ENCODE data around the gene E2F1.

E2F1 gene

DNA sequence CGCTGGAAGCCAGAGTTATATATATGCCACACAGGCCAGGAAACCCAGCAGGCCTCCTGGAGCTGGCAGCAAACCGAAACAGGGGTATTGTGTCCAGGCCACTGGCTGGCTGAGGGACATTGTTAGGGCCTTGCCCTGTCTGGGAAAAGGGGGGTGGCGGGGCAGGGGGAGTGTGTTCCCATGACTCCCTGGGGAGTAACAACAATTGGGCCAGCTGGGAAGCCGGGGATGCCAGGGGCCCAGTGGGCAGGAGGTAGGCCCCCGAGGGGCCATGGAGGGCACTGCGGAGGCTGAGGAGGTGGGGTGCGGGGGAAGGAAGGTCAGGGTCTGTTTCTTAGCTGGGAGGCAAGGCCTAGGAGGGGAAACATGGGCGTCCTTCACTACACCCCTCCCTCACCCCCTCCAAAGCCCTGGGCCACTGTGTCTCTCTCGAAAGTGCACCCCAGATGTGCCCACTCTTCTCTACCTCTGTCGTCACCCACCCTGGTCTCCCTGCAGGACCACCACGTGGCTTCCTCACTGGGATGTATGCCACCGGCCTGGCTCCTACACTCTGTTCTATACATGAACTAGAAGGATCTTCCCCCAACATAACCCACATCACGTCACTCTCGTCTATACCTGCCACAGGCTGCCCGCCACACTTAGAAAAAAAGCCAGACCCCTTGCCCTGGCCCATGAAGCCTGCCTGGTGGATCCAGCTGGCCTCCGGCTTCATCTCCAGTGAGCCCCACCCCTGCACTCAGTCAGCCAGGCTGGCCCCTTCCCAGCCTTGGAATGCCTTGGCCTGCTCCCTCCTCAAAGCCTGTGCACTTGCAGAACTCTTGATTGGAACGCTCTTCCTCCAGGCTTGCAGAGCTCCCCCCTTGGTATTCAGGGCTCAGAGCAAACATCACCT, 7.8 kb upstream of the E2F1 start:
- Histone ChIP-seq H3K9me3 (ENCODE audit: control insufficient read depth, low read depth, low read length) (no peaks in the 10 kb centered on the region), H3K4me1 (ENCODE audit: control insufficient read depth, low read depth, low read length) (peaks cover 15% of the 10 kb centered on the region), H3K27me3 (ENCODE audit: control insufficient read depth, insufficient read depth, low read length) (no peaks in the 10 kb centered on the region), H3K4me3 (ENCODE audit: low read length) (no peak overlapping the region), H3K36me3 (ENCODE audit: control insufficient read depth, low read depth, low read length) (no peaks in the 10 kb centered on the region), H3K9ac (ENCODE audit: low read length) (no peak overlapping the region), H3K27ac (ENCODE audit: low read length) (no peak overlapping the region)

DNA sequence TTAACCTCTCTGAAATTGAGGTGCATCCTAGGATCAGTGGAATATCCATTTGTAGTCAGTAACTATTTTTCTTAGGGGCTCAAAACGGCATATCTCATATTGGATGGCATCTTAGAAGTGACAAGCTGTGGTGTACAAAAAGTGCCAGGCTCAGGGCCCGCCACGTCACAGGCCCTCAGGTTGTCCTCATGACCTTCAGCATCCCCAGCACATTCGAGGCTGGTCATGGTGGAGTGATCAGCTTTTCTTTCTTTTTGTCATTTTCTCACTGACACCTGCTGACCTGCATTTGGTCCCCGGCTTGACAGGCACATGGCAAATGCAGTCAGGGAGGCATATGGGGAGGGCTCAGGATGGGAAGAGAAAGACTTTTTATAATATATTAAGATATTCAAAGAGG, 7.1 kb upstream of the E2F1 start:
- H3K36me3 ChIP-seq (ENCODE audit: control insufficient read depth, low read depth, low read length) = no peaks in the 10 kb centered on the region
- H3K27me3 ChIP-seq (ENCODE audit: control insufficient read depth, insufficient read depth, low read length) = no peaks in the 10 kb centered on the region
- H3K27ac ChIP-seq (ENCODE audit: low read length) = no peak overlapping the region
- H3K9me3 ChIP-seq (ENCODE audit: control insufficient read depth, low read depth, low read length) = no peaks in the 10 kb centered on the region
- H3K9ac ChIP-seq (ENCODE audit: low read length) = no peak overlapping the region
- H3K4me3 ChIP-seq (ENCODE audit: low read length) = no peak overlapping the region
- H3K4me1 ChIP-seq (ENCODE audit: control insufficient read depth, low read depth, low read length) = peaks cover 15% of the 10 kb centered on the region

DNA sequence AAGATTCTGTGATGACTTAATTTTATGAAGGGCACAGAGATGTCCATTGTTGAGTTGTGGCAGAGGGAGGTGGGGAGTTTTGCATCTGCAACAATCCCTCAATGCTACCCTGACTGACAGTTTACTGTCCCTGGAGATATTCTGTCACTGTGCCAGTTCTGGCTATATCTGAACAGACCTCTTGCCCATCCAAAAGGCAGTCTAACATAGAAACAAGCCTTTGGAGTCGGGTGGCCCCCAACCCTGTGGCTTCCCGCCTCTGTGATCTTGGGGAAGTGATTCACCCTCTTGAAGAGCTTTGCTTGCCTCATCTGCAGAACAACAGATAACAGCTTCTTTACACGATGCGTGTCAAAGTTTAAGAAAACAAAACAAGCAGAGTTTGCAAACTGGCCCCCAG, 3.8 kb upstream of the E2F1 start:
- Histone ChIP-seq H3K9me3 (ENCODE audit: control insufficient read depth, low read depth, low read length) (no peaks in the 10 kb centered on the region), H3K27ac (ENCODE audit: low read length) (no peak overlapping the region), H3K36me3 (ENCODE audit: control insufficient read depth, low read depth, low read length) (no peaks in the 10 kb centered on the region), H3K27me3 (ENCODE audit: control insufficient read depth, insufficient read depth, low read length) (no peaks in the 10 kb centered on the region), H3K4me3 (ENCODE audit: low read length) (no peak overlapping the region), H3K4me1 (ENCODE audit: control insufficient read depth, low read depth, low read length) (peaks cover 21% of the 10 kb centered on the region), H3K9ac (ENCODE audit: low read length) (no peak overlapping the region)

DNA sequence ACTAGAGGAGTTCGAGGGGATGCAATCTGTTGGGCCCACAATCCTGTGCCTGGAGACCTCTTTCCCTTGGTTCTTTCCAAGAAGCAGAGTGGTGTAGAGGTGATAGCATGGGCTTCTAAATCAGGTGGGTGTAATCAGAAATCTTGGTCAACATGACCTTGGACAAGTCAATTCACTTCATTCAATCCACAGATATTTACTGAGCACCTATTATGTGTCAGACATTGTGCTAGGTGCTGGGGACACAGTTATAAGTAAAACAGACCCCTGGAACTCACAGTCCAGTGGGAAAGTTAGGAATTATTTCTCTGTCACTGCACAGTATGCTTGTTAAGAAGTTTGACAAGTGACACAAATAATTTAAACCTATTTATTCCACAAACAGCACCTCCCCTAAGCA, 3.3 kb upstream of the E2F1 start:
- Histone ChIP-seq H3K4me3 (ENCODE audit: low read length) (no peak overlapping the region), H3K36me3 (ENCODE audit: control insufficient read depth, low read depth, low read length) (no peaks in the 10 kb centered on the region)

DNA sequence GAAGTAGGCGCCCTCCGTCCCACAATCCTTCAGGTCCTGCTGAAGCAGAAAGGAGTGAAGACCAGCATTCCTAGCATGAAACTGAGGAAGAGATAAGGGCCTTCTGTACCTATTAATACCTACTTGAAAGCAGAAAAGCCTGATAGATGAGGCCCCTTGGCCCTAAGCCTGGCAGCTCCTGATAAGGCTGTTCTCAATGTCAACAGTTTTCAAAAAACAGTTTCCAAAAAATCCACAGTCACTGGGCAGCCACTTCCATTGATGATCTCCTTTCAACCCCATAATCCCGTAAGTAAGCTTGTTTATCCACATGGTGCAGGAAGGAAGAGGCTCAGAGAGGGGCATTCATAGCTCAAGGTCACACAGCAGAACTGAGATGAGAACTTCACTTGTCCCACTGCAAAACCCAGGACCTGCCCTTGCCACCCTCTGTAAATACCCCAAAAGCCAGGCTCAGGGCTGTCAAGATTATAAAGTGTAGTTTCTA, 2.8 kb upstream of the E2F1 start:
- no peak overlapping the region for H3K9ac ChIP-seq (ENCODE audit: low read length)
- H3K4me1 ChIP-seq (ENCODE audit: control insufficient read depth, low read depth, low read length) = peaks cover 21% of the 10 kb centered on the region
- no peaks in the 10 kb centered on the region for H3K27me3 ChIP-seq (ENCODE audit: control insufficient read depth, insufficient read depth, low read length)
- peaks cover 4% of the 10 kb centered on the region for H3K36me3 ChIP-seq (ENCODE audit: control insufficient read depth, low read depth, low read length)
- no peak overlapping the region for H3K27ac ChIP-seq (ENCODE audit: low read length)
- H3K4me3 ChIP-seq (ENCODE audit: low read length) = no peak overlapping the region
- no peaks in the 10 kb centered on the region for H3K9me3 ChIP-seq (ENCODE audit: control insufficient read depth, low read depth, low read length)

More for the DNA sequence above, 3.3 kb upstream of the E2F1 start:
- no peaks in the 10 kb centered on the region for H3K9me3 ChIP-seq (ENCODE audit: control insufficient read depth, low read depth, low read length)
- H3K9ac ChIP-seq (ENCODE audit: low read length) = no peak overlapping the region
- no peaks in the 10 kb centered on the region for H3K27me3 ChIP-seq (ENCODE audit: control insufficient read depth, insufficient read depth, low read length)
- H3K4me1 ChIP-seq (ENCODE audit: control insufficient read depth, low read depth, low read length) = peaks cover 24% of the 10 kb centered on the region
- no peak overlapping the region for H3K27ac ChIP-seq (ENCODE audit: low read length)

DNA sequence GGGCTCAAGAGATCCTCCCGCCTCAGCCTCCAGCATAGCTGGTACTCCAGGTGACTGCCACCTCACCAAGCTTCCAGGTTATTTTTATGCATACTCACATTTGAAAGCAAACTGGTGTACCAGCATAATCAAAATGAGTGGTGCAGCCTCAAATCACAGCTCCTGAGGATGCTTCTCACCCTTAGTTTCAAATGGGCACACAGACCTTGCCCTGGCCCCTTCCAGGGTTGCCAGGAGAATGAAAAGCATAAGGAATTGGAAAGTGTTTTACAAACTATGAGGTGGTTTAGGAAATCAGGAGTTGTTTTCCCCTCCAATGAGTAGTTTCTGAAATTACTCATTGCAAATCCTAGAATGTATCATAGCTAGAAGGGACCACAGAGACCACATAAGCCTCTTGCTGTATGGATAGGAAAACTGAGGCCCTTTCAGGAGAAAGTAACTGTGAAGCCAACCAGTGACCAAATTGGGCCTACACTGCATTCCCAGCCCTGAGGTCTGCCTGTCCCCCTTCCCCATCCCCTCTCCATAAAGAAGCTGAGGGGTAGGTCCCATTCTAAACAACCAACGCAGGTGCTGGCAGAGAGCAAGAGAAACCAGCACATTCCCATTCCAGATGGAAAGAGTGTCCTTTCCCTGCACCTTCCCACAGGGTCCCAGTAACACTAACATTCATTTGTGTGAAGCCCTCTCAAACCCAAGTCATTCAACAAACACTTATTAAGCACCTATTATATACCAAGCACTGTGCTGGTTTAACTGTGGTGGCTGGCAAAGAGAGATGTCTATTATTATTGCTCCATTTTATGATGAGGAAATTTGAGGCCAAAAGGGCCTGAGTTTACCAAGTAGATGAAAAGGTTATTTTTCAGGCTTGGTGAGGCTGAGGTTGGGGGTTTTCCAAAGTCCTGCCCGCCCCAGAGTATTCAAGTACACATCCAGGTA, 2.1 kb upstream of the E2F1 start:
- H3K36me3 ChIP-seq (ENCODE audit: control insufficient read depth, low read depth, low read length) = peaks cover 7% of the 10 kb centered on the region

DNA sequence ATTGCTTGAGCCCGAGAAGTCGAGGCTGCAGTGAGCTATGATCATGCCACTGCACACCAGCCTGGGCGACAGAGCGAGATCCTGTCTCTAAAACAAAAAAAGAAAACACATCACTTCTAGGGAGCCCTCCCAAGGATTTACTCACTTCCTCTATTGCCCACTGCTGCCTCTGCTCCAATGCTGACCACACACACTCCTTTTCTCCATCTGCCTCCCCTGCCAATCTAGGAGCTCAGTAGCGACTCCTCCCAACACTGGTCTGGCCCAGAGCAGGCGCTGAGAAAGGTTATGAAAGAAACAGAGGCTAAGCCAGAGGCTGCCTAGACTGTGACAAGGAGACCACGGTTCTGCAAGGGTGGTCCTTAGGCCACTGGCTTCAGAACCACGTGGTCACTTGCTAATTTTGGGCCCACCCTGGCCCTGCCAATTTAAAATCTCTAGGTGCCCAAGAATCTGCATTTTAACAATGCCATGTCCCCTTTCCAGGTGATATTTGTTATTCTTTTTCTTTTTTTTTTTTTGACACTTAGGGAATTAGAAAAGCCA, 1.3 kb upstream of the E2F1 start:
- no peak overlapping the region for H3K4me3 ChIP-seq (ENCODE audit: low read length)
- H3K27ac ChIP-seq (ENCODE audit: low read length) = no peak overlapping the region
- H3K27me3 ChIP-seq (ENCODE audit: control insufficient read depth, insufficient read depth, low read length) = no peaks in the 10 kb centered on the region
- H3K9ac ChIP-seq (ENCODE audit: low read length) = no peak overlapping the region
- no peaks in the 10 kb centered on the region for H3K9me3 ChIP-seq (ENCODE audit: control insufficient read depth, low read depth, low read length)
- peaks cover 7% of the 10 kb centered on the region for H3K36me3 ChIP-seq (ENCODE audit: control insufficient read depth, low read depth, low read length)
- H3K4me1 ChIP-seq (ENCODE audit: control insufficient read depth, low read depth, low read length) = peaks cover 13% of the 10 kb centered on the region

More for the DNA sequence above, 2.1 kb upstream of the E2F1 start:
- H3K9me3 ChIP-seq (ENCODE audit: control insufficient read depth, low read depth, low read length) = no peaks in the 10 kb centered on the region
- peaks cover 16% of the 10 kb centered on the region for H3K4me1 ChIP-seq (ENCODE audit: control insufficient read depth, low read depth, low read length)
- no peaks in the 10 kb centered on the region for H3K27me3 ChIP-seq (ENCODE audit: control insufficient read depth, insufficient read depth, low read length)
- H3K9ac ChIP-seq (ENCODE audit: low read length) = no peak overlapping the region
- H3K27ac ChIP-seq (ENCODE audit: low read length) = no peak overlapping the region
- no peak overlapping the region for H3K4me3 ChIP-seq (ENCODE audit: low read length)

DNA sequence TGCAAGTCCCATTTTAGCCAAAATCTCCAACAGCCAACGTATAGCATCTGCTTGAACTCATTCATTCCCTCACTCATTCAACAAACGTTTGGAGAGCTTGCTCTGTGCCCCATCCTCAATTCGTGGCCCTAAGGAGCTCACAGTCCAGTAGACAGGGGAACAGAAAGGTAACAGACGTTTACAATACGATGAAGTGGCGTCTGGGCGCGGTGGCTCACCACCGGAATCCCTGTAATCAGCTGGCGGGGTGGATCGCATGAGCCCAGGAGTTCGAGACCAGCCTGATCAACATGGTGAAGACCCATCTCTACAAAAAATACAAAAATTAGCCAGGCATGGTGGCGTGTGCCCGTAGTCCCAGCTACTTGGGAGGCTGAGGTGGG, 790 bp upstream of the E2F1 start:
- Histone ChIP-seq H3K27ac (ENCODE audit: low read length) (no peak overlapping the region), H3K9me3 (ENCODE audit: control insufficient read depth, low read depth, low read length) (no peaks in the 10 kb centered on the region), H3K27me3 (ENCODE audit: control insufficient read depth, insufficient read depth, low read length) (no peaks in the 10 kb centered on the region), H3K9ac (ENCODE audit: low read length) (no peak overlapping the region), H3K4me1 (ENCODE audit: control insufficient read depth, low read depth, low read length) (peaks cover 13% of the 10 kb centered on the region), H3K36me3 (ENCODE audit: control insufficient read depth, low read depth, low read length) (peaks cover 7% of the 10 kb centered on the region), H3K4me3 (ENCODE audit: low read length) (peak overlapping the region; percentile 11)

DNA sequence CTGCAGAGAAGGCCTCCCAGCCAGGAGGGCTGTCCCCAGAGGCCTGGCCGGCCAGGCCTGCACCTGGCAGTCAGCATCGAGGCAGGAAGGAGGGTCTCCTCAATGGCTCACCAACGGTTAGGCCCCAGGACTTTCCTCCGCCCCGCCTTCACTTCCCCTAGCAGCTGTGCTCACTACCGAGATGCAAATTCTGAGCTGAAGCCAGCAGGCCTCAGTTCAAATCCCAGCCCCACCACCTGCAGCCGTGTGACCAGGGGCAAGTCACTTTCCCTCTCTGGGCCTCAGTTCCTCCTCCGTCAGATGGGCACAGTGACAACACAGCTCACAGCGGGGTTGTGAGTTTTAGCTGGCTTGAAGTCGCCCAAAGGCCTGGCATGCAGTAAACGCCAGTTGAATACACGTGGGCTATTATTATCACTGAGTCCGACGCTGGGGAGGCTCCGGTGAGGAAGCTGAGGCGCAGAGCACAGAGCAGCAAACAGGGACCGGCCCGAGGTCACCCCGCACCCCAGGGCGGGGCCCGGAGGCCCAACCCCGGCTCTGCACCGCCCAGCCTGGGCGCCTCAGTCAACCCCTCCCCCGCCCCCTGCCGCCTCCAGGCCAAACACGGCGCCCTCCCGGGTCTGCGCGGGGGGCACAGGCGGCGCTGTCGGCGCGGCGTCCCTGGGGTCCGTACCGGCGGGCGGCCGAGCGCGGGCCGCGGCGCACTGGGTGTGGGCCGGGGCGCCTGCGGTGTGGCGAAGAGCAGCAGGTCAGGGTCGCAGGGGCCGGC, 671 bp downstream of the E2F1 start:
- no peaks in the 10 kb centered on the region for H3K27me3 ChIP-seq (ENCODE audit: control insufficient read depth, insufficient read depth, low read length)
- H3K27ac ChIP-seq (ENCODE audit: low read length) = no peak overlapping the region
- H3K4me1 ChIP-seq (ENCODE audit: control insufficient read depth, low read depth, low read length) = peaks cover 13% of the 10 kb centered on the region
- peak overlapping the region; percentile 70 for H3K4me3 ChIP-seq (ENCODE audit: low read length)
- H3K9me3 ChIP-seq (ENCODE audit: control insufficient read depth, low read depth, low read length) = no peaks in the 10 kb centered on the region
- peak overlapping the region; percentile 82 for H3K9ac ChIP-seq (ENCODE audit: low read length)
- H3K36me3 ChIP-seq (ENCODE audit: control insufficient read depth, low read depth, low read length) = peaks cover 10% of the 10 kb centered on the region

DNA sequence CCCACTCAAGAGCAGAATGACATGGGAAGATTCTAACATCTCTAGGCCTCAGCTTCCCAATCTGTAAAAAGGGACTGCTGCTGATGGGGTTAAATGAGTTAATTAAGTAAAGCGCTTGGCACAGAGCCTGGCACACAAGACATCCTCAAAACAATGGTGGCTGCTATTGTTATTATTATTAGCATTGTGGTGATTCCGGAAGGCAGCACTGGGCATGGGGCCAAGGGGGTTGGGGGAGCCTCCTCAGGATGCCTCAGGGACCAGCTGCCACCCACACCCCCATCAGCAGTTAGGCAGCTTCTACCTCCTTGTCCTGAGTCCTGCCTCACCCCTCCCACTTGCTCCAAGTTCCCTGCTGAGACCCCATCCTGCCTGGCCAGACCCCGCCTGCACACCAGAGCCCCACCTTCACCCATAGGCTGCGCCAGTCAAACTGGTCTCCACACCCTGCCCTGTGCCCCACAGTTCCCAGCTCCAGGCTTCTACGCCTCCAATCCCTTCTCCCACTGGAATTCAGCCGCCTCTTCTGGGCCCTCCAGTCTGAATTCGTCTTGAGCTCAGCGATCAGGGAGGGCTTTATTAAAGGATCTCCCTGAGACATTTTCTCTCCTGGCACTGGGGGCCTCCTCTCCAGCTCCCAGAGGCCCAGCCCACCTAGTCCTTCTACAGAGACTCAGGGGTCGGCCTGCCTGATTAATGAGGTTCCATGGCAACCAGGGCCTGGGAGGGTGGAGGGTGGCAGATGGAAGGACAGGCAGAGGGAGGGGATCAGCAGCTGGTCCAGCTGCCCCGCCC, 1.5 kb downstream of the E2F1 start:
- peaks cover 13% of the 10 kb centered on the region for H3K4me1 ChIP-seq (ENCODE audit: control insufficient read depth, low read depth, low read length)
- H3K9me3 ChIP-seq (ENCODE audit: control insufficient read depth, low read depth, low read length) = no peaks in the 10 kb centered on the region
- peak overlapping the region; percentile 70 for H3K4me3 ChIP-seq (ENCODE audit: low read length)
- H3K27me3 ChIP-seq (ENCODE audit: control insufficient read depth, insufficient read depth, low read length) = no peaks in the 10 kb centered on the region
- H3K9ac ChIP-seq (ENCODE audit: low read length) = peak overlapping the region; percentile 82
- no peak overlapping the region for H3K27ac ChIP-seq (ENCODE audit: low read length)
- H3K36me3 ChIP-seq (ENCODE audit: control insufficient read depth, low read depth, low read length) = peaks cover 17% of the 10 kb centered on the region

Data from iPS-18a (cell line).